Right ventricle myocardium superior (tissue), 1 donor: ENCODE data around the gene MAP3K2. TPM values are rescaled to one million over a fixed set of nuclear protein-coding genes. Genes with fewer than 3 reads are reported as not detected.
"Not testable (repeated sequence)": the region's sequence is repeated elsewhere in the genome, so short reads cannot be mapped to it uniquely, and the experiment has no call there.

Experiments used
- ATAC-seq: fragments of 200-7000 bp; cut with Tn5 transposase; one replicate; pipeline ENCODE4 v1.9.1; 2020; ENCODE audit warnings: mild to moderate bottlenecking; ENCODE audit not compliant: poor library complexity
- DNase-seq: peaks from one replicate; pipeline ENCODE4 v3.0.0-alpha.2; 2020
- intact Hi-C: fragments of 100-400 bp; cut with DNase I; formaldehyde crosslinking; loops from one replicate; pipeline ENCODE4 v1.11.2; 2022
- total RNA-seq: library from RNA; stranded (reverse); fragmentation: NEBNext Ultra II Directional; extraction: Animal tissue kit (Norgen Biotek cat#: 25700); gene quantifications from one replicate; pipeline ENCODE4 v1.2.1, GENCODE V29; 2021
- donor health status: DM: no; HTN: yes; CAD: no; lungs with severe emphysema.

Gene MAP3K2
- total RNA-seq, 1 donor from 2014 or later, result 22.5 TPM

DNA sequence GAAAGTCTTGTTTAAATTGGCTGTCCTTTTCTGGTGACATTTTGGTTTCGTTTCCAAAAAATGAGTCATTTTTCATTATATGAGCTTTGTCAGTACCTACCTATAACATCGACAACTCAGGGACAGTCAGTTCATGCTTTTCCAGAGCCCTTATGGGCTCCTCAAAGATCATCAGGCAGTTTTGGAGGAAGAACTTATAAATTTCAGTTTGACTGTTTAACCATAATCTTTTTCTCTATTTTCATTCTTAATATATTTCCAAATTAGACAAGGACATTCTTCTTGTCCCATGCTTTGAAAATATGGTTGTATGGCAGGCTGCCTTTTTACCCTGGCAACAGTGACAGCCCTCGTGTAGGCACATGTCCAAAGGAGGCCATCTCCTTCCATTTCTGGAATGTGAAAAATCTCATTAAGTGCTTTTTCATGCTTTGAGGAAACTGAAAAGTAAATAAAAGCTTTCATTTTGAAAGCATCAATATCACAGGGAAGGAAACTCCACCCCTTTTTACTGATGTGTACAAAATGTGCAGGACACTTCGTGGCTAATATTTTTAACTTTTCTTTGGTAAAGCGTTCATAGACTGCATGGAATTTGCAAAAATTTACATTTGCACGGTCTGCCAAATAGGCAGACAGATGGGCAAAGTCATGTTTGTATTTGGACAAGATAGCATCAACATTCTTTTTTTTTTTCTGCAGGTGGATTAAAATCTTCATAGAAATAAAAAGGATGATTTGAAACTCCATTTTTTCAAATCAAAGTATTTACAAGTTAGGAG is 23.3 kb upstream of the MAP3K2 start:
- no peak for ATAC-seq
- no peak for DNase-seq
- intact Hi-C loops, result no loop called here

DNA sequence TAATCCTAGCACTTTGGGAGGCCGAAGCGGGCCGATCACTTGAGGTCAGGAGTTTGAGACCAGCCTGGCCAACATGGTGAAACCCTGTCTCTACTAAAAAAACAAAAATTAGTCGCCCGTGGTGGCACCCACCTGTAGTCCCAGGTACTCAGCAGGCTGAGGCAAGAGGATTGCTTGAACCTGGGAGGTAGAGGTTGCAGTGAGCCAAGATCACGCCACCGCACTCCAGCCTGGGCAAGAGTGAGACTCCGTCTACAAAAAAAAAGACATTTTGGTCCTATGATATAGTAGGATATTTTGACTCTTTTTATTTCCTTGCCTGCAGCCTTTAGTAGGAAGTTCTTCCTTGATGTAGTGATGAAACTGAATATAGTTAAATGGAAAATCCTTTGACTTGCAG is 21.9 kb upstream of the MAP3K2 start:
- DNase-seq, intact Hi-C loops, ATAC-seq: not testable (repeated sequence)

DNA sequence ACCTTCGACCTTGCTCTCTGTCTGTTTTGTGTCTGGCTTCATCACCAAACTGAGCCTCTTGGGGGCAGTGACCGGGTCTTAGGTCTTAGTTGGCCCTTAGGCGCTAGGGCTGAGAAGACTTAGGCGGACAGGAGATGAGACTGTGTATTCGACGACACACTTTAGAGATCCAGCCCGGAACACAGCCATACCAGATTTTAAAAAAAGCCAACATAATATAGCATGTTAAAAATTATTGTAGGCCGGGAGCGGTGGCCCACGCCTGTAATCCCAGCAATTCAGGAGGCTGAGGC is 21.0 kb upstream of the MAP3K2 start:
- intact Hi-C loops, result no loop called here
- ATAC-seq, result no peak
- no peak for DNase-seq

- DNase-seq, result peak; percentile 95
- ATAC-seq, result peak; percentile 96
- intact Hi-C loops, result no loop called here
These were observed 20.4 kb upstream of the MAP3K2 start for GRCh38 chr2:127408004-127408806.

- DNase-seq (no peak), ATAC-seq (peak; percentile 8)
- intact Hi-C loops, result no loop called here
These were observed 19.9 kb upstream of the MAP3K2 start for GRCh38 chr2:127407661-127408003.

- ATAC-seq (no peak), DNase-seq (no peak)
- intact Hi-C loops, result no loop called here
These were observed 19.3 kb upstream of the MAP3K2 start for GRCh38 chr2:127407091-127407490.

- intact Hi-C loops, result no loop called here
- ATAC-seq (no peak), DNase-seq (no peak)
These were observed 18.7 kb upstream of the MAP3K2 start for GRCh38 chr2:127406454-127406853.

- DNase-seq (no peak), ATAC-seq (no peak)
- intact Hi-C loops, result no loop called here
These were observed 17.5 kb upstream of the MAP3K2 start for GRCh38 chr2:127405255-127405610.

- intact Hi-C loops, result no loop called here
- no peak for DNase-seq
- no peak for ATAC-seq
These were observed 16.9 kb upstream of the MAP3K2 start for GRCh38 chr2:127404466-127405254.

DNA sequence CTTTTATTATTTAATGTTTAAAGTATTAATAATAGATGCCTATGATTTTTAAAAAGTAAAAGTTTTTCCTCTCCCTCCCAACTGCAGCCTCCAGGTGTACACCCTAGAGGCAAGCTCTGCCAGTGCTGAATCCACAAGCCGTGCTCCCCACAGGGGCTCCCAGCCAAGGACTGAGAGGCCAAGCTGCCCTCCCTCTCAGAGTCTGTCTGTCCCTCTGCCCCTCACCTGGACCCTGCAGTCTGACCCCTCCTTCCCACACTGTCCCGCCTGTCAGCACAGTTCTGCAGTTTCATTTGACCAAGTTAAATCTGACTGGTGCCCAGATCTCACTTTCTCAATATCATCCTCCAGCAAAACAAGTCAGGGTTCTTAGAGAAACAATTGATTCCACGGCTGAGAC is 15.7 kb upstream of the MAP3K2 start:
- no peak for ATAC-seq
- intact Hi-C loops, result no loop called here
- DNase-seq, result no peak

- no peak for DNase-seq
- no peak for ATAC-seq
- intact Hi-C loops, result no loop called here
These were observed 14.3 kb upstream of the MAP3K2 start for GRCh38 chr2:127401757-127402695.

- intact Hi-C loops, result no loop called here
- DNase-seq (no peak), ATAC-seq (no peak)
These were observed 13.4 kb upstream of the MAP3K2 start for GRCh38 chr2:127400897-127401756.

GRCh38 chr2:127400533-127400896 is 12.7 kb upstream of the MAP3K2 start:
- intact Hi-C loops, result no loop called here

DNA sequence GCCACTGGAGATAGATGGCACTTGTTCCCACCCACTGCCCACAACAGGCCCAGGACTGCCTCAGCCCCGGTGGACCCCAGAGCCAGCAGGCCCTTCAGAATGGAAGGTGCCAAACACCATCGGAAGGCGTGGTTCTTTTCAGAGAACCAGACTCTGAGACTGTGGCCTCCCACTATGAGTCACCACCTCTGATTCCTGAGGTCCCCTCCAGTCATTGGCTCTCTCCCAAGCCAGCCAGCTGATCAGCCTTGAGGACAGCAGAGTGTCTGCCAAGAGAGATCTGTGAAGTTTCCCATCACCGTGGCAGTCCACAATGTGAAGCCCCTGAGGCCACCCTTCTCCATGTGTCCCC is 10.4 kb upstream of the MAP3K2 start:
- peak; percentile 84 for DNase-seq
- ATAC-seq, result peak; percentile 85
- intact Hi-C loops, result no loop called here

More at GRCh38 chr2:127400533-127400896, 12.7 kb upstream of the MAP3K2 start:
- ATAC-seq (no peak), DNase-seq (no peak)

GRCh38 chr2:127397568-127398238 is 9.9 kb upstream of the MAP3K2 start:
- DNase-seq (no peak), ATAC-seq (no peak)
- intact Hi-C loops, result no loop called here

DNA sequence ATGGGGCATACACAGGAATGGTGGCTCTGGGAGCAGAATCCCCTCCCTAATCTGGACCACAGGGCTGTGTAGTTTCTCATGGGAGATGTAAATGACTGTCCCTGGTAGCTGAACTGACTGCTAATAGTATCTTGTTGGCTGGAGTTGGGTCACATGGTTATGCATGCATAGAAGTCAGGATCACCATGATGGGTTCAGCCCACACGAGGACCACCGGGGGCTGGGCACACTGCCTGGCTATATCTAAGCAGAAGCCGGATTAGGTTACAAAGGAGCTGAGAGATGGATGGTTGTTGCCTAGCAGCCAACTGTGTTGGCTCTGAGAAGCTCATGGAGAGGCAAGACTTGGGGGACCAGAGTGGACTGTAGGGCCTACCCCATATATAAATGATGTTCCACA is 6.7 kb upstream of the MAP3K2 start:
- ATAC-seq, result no peak
- no peak for DNase-seq

GRCh38 chr2:127392828-127393578 is 5.2 kb upstream of the MAP3K2 start:
- intact Hi-C loops, result no loop called here
- no peak for DNase-seq
- no peak for ATAC-seq

More for the DNA sequence above, 6.7 kb upstream of the MAP3K2 start:
- intact Hi-C loops, result no loop called here
